Kidney glomerular epithelial cell (primary cell): ENCODE results near the gene NFIA.

Experiments
- DNase-seq: peaks from one replicate; lab custom pipeline; 2025; lab: John Stamatoyannopoulos, UW

NFIA gene

DNA sequence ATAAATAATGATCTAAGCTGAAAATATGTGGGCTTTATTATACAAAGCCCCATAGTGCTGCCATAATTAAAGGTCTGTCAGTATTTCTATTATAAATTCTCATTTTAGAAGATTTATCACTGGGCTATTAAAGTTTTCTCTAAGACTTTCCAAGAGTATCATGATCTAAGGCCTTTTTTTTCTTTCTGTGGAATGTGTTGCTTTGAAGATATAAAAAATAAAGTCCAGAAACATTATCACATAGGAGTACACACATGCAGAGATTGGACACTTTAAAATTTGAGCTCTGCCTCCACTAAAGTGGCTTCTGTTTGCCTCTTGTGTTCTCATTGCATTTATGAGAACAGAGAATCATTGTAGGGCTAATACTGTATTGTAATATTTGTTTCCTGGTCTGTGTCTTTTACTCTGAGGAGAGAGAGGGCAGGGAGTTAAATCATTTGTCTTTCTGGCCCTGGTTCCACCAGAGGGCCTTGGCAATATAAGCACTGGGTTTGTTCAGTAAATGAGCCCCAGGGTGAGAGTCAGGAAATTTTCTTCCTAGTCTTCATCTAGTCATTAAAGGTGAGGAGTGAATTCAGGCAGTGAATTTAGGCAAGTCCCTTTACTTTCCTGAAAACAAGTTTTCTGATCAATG, 70.2 kb downstream of the NFIA start:
- no peak for DNase-seq

DNA sequence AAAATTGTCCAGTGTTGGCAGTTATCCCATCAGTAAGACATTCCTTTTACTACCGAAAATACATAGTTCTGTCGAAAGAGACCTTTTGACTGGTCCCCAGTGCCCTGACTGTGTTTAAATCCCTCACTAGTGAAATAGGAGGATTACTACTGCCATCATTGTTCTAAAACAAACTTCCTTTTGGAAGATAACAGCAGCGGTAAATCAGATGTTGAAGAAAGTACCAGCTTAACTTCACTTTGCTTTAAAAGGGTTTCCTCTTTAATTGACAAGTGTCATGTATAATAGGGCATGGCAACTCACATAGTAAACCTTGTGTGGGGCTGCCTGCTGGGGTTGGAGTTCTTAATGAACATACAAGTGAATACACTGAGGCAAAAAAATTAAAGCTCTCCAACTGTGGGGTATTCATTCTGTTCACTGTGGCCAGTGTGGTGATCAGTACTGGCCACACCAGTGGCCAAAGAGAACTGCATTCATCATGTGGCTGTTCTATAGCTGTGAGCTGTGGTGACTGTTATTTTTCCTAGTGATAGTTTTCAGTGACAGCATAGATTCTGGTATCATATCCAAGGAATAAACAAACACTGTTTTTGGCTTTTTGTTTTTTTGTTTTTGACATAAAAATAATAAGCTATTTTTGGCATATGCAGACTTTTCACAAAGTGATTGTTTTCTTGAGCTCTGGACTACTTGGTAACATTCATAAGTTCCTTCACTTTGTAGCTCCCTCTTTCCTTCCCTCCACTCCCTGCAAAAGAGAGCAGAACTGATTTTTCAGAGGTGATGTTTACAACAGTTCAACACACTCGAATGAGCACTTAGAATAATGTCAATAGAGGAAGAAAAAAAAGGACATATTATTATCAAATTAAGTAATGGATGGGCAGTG, 74.5 kb downstream of the NFIA start:
- no peak for DNase-seq

DNA sequence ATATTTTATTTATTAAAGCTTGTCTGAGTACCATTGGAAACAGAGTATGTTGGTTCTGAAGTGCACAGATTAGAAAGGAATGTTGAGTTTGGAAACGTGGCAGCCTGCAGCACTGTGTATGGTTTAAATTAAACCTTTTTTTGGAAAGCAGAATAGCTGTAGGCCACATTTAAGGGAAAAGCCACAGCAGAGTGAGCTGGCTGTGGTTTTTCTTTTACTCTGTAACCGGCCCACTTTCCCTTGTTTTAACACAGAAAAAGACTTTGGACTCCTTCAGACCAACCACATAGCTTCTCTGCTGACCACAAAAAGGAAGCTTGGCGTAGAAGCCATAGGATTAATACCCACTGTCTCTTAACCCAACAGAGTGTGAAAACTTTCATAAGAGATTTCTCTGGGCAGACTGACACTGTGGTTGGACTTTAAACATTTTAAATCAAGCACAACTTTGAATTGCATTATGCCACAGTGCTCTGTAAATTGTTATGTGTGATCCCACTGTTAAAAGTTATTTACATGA, 75.2 kb downstream of the NFIA start:
- no peak for DNase-seq

GRCh38 chr1:61158591-61158990, 76.2 kb downstream of the NFIA start:
- no peak for DNase-seq

GRCh38 chr1:61160526-61160925, 78.2 kb downstream of the NFIA start:
- DNase-seq = no peak

GRCh38 chr1:61162520-61163258, 80.3 kb downstream of the NFIA start:
- no peak for DNase-seq

- DNase-seq = no peak
These were observed 81.0 kb downstream of the NFIA start for GRCh38 chr1:61163355-61163754.

DNA sequence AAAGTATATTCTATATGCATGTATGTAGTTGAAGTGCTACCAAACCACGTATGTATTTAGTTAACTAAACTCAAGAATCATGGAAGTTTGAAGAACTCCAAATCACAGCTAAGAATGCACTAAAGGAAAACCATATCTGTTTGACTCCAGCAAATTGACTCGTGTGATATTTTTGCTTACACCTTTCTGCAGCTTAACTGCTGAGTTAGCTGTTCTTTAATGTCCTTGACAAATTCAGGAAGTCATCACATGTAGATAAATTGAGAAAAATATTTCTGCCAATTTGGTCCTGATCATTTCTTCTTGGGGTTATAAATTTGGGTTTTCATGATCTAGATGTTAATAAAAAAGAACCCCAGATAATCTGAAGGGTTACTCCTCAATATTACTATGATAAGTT, 83.0 kb downstream of the NFIA start:
- DNase-seq = no peak

- no peak for DNase-seq
These were observed 84.9 kb downstream of the NFIA start for GRCh38 chr1:61167309-61167708.

DNA sequence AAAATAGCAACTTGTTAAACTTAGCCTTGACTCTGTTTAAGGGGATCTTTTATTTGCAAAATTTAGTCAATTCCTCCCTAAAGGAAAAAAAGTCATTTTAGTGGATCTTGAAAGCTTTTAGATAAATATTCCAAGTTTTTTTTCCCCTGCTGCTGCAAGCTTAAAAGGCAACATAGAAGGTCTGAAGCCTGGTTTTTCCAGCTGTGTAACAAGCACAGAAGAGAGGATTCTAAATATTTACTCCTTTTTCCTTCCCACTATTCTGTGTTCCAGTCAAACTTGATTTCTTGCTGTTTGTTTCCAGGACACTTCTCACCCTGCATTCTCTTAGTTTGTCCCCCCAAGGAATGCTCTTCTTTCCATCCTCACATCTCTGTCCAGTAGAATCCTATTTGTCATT, 86.7 kb downstream of the NFIA start:
- no peak for DNase-seq

DNA sequence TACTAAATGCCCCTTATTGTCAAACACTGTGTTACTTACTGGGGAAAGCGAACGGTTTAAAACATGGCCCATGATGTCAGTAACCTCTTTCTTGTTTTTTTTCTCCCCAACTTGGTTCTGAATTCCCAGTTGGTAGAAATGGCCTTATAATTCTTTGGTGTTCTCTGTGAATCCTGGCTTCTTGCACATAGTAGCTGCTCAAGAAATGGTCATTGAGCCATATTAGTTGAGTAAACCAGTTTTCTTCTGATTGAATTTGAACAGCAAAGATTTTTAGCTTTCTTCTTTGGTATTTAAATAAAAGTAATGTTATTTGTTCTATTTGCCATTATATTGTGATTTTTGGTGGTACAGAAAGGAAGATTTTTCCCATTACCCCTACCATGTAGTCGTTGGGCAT, 87.3 kb downstream of the NFIA start:
- DNase-seq = no peak

GRCh38 chr1:61170328-61171238, 88.2 kb downstream of the NFIA start:
- DNase-seq = no peak

GRCh38 chr1:61171346-61171745, 89.0 kb downstream of the NFIA start:
- no peak for DNase-seq

GRCh38 chr1:61171974-61172373, 89.6 kb downstream of the NFIA start:
- no peak for DNase-seq

DNA sequence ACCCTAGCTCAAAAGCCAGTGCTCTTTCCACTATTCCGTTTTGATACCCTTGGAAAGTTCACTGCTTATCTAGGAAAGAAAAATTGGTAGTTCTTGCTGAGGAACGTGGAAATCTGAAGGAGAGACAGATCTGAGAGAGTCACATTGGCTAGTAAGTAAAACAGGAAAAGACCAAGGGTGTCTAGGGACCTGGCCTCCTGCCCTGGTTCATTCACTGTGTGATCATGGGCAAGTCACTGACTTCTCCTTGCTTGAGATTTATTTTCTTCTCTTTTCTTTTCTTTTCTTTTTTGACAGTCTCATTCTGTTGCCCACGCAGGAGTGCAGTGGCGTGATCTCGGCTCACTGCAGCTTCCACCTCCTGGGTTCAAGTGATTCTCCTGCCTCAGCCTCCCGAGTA, 90.8 kb downstream of the NFIA start:
- no peak for DNase-seq

DNA sequence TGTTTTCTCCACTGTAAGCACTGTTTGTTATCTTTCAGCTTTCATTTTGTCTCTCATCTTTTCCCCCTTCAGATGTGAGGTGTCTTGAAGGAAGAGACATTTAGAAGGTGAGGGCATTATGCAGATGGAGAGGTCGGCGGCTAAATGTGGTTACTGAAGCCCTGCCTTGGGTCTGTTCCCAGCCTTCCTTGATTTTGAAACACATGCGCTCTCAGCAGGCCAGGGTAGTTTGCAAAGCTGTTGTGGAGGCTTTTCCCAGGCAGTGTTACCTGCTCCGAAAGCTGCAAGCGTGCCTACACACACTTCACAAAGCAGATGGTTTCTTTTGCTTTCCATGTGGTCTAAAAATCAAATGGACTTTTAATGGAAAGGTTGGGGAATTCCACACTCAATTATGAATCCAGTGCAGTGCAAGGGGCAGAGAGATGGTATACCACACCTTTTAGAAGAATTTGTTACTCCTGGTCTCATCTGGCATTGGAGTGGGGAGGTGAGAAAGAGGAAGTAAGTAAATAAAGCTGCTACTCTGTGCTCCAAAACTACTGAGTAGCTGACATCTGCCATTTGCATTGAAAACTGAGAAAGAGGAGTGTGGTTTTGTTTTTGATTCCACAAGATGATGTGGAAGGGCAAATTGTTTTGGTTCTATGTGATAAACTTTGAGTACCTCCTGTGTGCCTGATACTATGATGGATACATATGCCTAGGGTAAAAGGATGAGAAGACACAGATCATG, 91.9 kb downstream of the NFIA start:
- DNase-seq = no peak

GRCh38 chr1:61175976-61176375, 93.6 kb downstream of the NFIA start:
- no peak for DNase-seq

GRCh38 chr1:61181067-61182038, 99.0 kb downstream of the NFIA start:
- DNase-seq = no peak

DNA sequence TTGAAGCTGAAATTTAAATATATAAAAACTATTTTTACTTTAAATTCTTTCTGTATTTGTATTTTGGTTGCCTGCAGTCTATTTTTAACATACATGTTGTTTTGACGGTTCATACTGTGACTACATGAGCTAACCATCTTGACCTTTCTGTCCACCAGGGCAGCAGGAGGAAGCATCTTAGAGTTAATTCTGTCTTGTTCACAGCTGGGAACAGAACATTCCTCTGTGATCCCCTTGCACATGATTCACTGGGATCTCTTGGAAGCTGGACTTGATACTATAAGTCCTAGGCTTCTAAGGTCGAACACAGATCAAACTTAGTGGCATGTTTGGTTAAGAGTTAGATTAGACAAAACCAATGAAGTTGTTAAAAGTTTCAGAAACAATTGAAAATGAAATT, 99.7 kb downstream of the NFIA start:
- peak; percentile 9 for DNase-seq

DNA sequence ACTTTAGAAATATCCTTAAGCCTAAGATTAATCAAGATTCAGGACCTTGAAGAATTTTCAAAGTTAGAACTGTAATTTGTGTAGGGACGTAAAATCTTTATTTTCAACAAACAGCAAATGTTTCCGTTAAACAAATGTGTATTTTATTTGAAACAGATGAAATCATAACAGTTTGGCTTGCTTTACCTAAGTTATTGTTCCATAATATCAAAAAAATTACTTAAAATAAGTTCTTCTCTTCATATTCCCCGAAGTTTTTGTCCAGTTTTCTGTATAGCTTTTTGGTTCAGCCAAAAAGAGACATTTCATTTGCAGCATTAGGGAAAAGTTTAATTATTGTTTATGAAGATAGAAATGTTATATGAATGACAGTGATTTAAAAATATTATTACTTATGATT, 100.1 kb downstream of the NFIA start:
- no peak for DNase-seq
